Measurements from ENCODE around the gene LAMA2. TPM values are rescaled to one million over a fixed set of nuclear protein-coding genes. Genes with fewer than 3 reads are reported as not detected.

Gene LAMA2
- total and polyA plus RNA-seq, 2 donors (not counting 3 experiments of a cell fraction or from before 2014, with no cell fraction given) = 0.51 to 0.75 TPM

- no peaks in the 10 kb centered on the region for H3K9me1 ChIP-seq (replicated peaks; ENCODE audit: control insufficient read depth, extremely low read depth, insufficient read depth, low read length)
- BruUV-seq (replicated peaks) = no TSS peak
- no peak overlapping the region for H3K9ac ChIP-seq (replicated peaks; ENCODE audit: extremely low read depth, insufficient read depth, low read length)
- no peaks in the 10 kb centered on the region for H3K79me2 ChIP-seq (ENCODE audit: control insufficient read depth, insufficient read depth, low read length)
- no peak for FAIRE-seq
- POLR2A ChIA-PET = no interaction called here
- no peak overlapping the region for H3K4me3 ChIP-seq (replicated peaks in 1 of 3; ENCODE audit: insufficient read depth in 1 of 3, low read depth in 1 of 3, low read length in 3 of 3)
- no peaks in the 10 kb centered on the region for H4K20me1 ChIP-seq (replicated peaks; ENCODE audit: control insufficient read depth, extremely low read depth, insufficient read depth, low read length)
- no peak overlapping the region for H3K4me2 ChIP-seq (ENCODE audit: insufficient read depth, low read length)
- no peak for DNase-seq (ENCODE audit: low read depth, low spot score)
- H3K4me1 ChIP-seq (ENCODE audit: control insufficient read depth, extremely low read depth, insufficient read depth, low read length) = peaks cover 7% of the 10 kb centered on the region
- dilution Hi-C loops (cut with MboI; ENCODE audit: extremely low pct_ligation_motif_present, low sequenced_read_pairs) (no loop called here), intact Hi-C loops (cut with micrococcal nuclease) (no loop called here)
- no peak overlapping the region for H2AFZ ChIP-seq (ENCODE audit: low read depth, low read length)
- CTCF ChIA-PET = interaction anchor here (0.7 kb wide), 1 partner anchor 31 kb away, joined by 3 read pairs; no protein-coding TSS in a partner anchor
- H3K27me3 ChIP-seq (ENCODE audit: control insufficient read depth in 2 of 2, insufficient read depth in 2 of 2, low read length in 2 of 2) = no peaks in the 10 kb centered on the region
- no peaks in the 10 kb centered on the region for H3K9me3 ChIP-seq (replicated peaks; ENCODE audit: control insufficient read depth, insufficient read depth, low read length)
- TF ChIP-seq MYC (IDR thresholded peaks at IDR 0.05; ENCODE audit: low read depth, low read length) = no peak
- no peak for TF ChIP-seq EZH2 (IDR thresholded peaks at IDR 0.05; ENCODE audit: borderline replicate concordance, low read depth, low read length, severe bottlenecking)
- TF ChIP-seq GATA2 (IDR thresholded peaks at IDR 0.05; ENCODE audit: insufficient read depth, insufficient read length, low read depth, low read length) = no peak
- TF ChIP-seq, protein P1, sequence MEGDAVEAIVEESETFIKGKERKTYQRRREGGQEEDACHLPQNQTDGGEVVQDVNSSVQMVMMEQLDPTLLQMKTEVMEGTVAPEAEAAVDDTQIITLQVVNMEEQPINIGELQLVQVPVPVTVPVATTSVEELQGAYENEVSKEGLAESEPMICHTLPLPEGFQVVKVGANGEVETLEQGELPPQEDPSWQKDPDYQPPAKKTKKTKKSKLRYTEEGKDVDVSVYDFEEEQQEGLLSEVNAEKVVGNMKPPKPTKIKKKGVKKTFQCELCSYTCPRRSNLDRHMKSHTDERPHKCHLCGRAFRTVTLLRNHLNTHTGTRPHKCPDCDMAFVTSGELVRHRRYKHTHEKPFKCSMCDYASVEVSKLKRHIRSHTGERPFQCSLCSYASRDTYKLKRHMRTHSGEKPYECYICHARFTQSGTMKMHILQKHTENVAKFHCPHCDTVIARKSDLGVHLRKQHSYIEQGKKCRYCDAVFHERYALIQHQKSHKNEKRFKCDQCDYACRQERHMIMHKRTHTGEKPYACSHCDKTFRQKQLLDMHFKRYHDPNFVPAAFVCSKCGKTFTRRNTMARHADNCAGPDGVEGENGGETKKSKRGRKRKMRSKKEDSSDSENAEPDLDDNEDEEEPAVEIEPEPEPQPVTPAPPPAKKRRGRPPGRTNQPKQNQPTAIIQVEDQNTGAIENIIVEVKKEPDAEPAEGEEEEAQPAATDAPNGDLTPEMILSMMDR (IDR thresholded peaks at IDR 0.05; ENCODE audit: extremely low read depth in 1 of 2, insufficient read depth in 1 of 2, low read depth in 1 of 2, low read length in 2 of 2) = no peak
- no peak for TF ChIP-seq POLR2AphosphoS5 (IDR thresholded peaks at IDR 0.05; ENCODE audit: insufficient read depth, low read depth, low read length)
- no peak for TF ChIP-seq FOS (IDR thresholded peaks at IDR 0.05; ENCODE audit: borderline replicate concordance, insufficient read depth, low read length)
- no peak for TF ChIP-seq POLR2A (IDR thresholded peaks at IDR 0.05; ENCODE audit: low read depth, low read length)
- no peak for TF ChIP-seq JUN (IDR thresholded peaks at IDR 0.05; ENCODE audit: borderline replicate concordance, insufficient read depth, insufficient read length, low read depth)
- TF ChIP-seq MAX (IDR thresholded peaks at IDR 0.05; ENCODE audit: insufficient read depth, insufficient read length) = no peak
- no peak overlapping the region for H3K27ac ChIP-seq (ENCODE audit: insufficient read depth, low read depth, low read length)
- H3K36me3 ChIP-seq (ENCODE audit: control insufficient read depth in 2 of 2, extremely low read depth in 1 of 2, insufficient read depth in 2 of 2, low read length in 2 of 2) = no peaks in the 10 kb centered on the region
These were observed 219.8 kb downstream of the LAMA2 start for GRCh38 chr6:129102741-129103140.

Measured in endothelial cell of umbilical vein (primary cell).